ENCODE data around the gene ZNF598. TPM values are rescaled to one million over a fixed set of nuclear protein-coding genes. Genes with fewer than 3 reads are reported as not detected.
A peak's percentile ranks its signal among the peaks of the same experiment; 100 is the strongest.

Gene ZNF598
- total RNA-seq, 3 donors from 2014 or later, result 41.9 to 45.4 (median 42.4) TPM

DNA sequence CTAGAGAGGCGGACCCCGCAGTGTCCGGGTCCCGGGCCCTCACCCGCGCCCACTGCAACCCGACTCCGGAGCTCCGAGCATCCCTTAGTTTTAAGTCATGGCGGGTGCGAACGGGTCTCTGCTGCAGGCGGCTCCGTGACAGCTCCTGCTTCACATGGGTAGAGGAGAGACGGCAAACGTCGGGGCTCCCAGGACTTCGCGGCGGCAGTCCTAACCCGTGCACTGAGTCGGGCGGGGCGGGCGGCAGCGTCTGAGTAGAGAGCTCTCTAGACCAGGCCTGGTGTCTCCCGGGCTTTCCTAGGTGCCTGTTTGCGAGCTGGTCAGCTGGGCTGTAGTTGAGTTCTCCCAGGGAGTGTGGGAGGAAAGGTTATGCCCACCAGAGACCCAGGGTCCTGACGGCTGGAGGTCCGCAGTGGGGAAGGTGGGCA is 38.5 kb upstream of the ZNF598 start:
- DNase-seq (no peak), ATAC-seq (peak; percentile 23)
- Histone ChIP-seq H3K9me3 (no peaks in the 10 kb centered on the region), H3K4me1 (ENCODE audit: low read depth) (peaks cover 33% of the 10 kb centered on the region), H3K4me3 (peak overlapping the region; percentile 80), H3K36me3 (ENCODE audit: low read depth) (no peaks in the 10 kb centered on the region)
- intact Hi-C loops (cut with DNase I, micrococcal nuclease), result no loop called here
- no peak for TF ChIP-seq CTCF (IDR thresholded peaks at IDR 0.05)

- DNase-seq, result peak; percentile 97 to 98 (median 98)
- no peaks in the 10 kb centered on the region for H3K9me3 ChIP-seq
- ATAC-seq, result peak; percentile 84
- no peaks in the 10 kb centered on the region for H3K36me3 ChIP-seq (ENCODE audit: low read depth)
- peak; percentile 6 for TF ChIP-seq CTCF (IDR thresholded peaks at IDR 0.05)
- intact Hi-C loops (cut with DNase I, micrococcal nuclease), result no loop called here
- H3K4me3 ChIP-seq, result peak within 1 kb of the TSS; percentile 80
- peaks cover 36% of the 10 kb centered on the region for H3K4me1 ChIP-seq (ENCODE audit: low read depth)
Observed at GRCh38 chr16:2047330-2048115, 37.9 kb upstream of the ZNF598 start, which contains the start of the genes NTHL1 and TSC2. NTHL1 (minus strand) TSS chr16:2047834; CDS start chr16:2047823, 11 bp downstream. TSC2 (plus strand) TSS chr16:2047985; CDS start chr16:2048616, 631 bp downstream.

GRCh38 chr16:2046893-2047329 is 37.3 kb upstream of the ZNF598 start:
- H3K36me3 ChIP-seq (ENCODE audit: low read depth), result no peaks in the 10 kb centered on the region
- DNase-seq, result no peak
- no peak overlapping the region for H3K4me3 ChIP-seq
- intact Hi-C loops (cut with DNase I, micrococcal nuclease), result no loop called here
- no peak for ATAC-seq
- TF ChIP-seq CTCF (IDR thresholded peaks at IDR 0.05), result no peak
- H3K4me1 ChIP-seq (ENCODE audit: low read depth), result peaks cover 42% of the 10 kb centered on the region
- H3K9me3 ChIP-seq, result no peaks in the 10 kb centered on the region

- H3K9me3 ChIP-seq, result no peaks in the 10 kb centered on the region
- ATAC-seq (no peak), DNase-seq (peak in 1 of 3 donors; percentile 57)
- intact Hi-C loops (cut with DNase I, micrococcal nuclease), result no loop called here
- H3K4me3 ChIP-seq, result no peak overlapping the region
- H3K36me3 ChIP-seq (ENCODE audit: low read depth), result no peaks in the 10 kb centered on the region
- no peak for TF ChIP-seq CTCF (IDR thresholded peaks at IDR 0.05)
- peaks cover 49% of the 10 kb centered on the region for H3K4me1 ChIP-seq (ENCODE audit: low read depth)
Observed at GRCh38 chr16:2045965-2046892, 36.6 kb upstream of the ZNF598 start.

DNA sequence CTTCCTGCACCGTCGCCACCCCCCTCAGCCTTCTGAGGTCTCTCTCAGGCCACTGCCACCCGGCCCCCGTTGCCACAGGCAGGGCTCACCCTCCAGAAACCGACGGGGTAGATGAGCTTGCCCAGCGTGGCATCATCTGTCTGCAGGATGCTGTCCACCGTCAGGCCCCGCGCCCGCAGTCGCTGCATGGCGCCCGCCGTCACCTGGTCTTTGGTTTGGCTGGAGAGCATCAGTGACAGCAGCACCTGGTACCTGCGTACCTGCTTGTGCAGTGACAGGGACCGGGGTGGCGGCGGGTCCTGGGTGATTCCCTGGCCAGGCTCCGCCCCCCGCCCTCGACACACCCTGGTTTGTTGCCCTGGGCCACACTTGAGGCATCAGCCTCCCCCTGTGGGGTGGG is 34.9 kb upstream of the ZNF598 start:
- H3K4me1 ChIP-seq (ENCODE audit: low read depth), result peaks cover 66% of the 10 kb centered on the region
- no peak for TF ChIP-seq CTCF (IDR thresholded peaks at IDR 0.05)
- DNase-seq (peak in 1 of 3 donors; percentile 70), ATAC-seq (no peak)
- intact Hi-C loops (cut with DNase I, micrococcal nuclease), result no loop called here
- H3K36me3 ChIP-seq (ENCODE audit: low read depth), result no peaks in the 10 kb centered on the region
- H3K9me3 ChIP-seq, result no peaks in the 10 kb centered on the region
- no peak overlapping the region for H3K4me3 ChIP-seq
